GM19023 (cell line): ENCODE results near the gene CRIM1.
"Not testable (repeated sequence)": the region's sequence is repeated elsewhere in the genome, so short reads cannot be mapped to it uniquely, and the experiment has no call there.

Experiments used
- ATAC-seq: cut with Tn5 transposase; IDR thresholded peaks from one replicate; pipeline ENCODE4 v1.9.1; 2021; ENCODE audit warnings: mild to moderate bottlenecking, moderate library complexity; ENCODE audit not compliant: unreplicated experiment

CRIM1 gene

GRCh38 chr2:36355151-36355889, at the start of gene CRIM1:
Gene CRIM1, plus strand, starts transcription at chr2:36355778. Its CDS starts 515 bp downstream, at chr2:36356293.
- ATAC-seq, result peak; percentile 45

GRCh38 chr2:36307441-36307840, 48.1 kb upstream of the CRIM1 start:
- ATAC-seq, result no peak

- ATAC-seq, result not testable (repeated sequence)
Measured at GRCh38 chr2:36310444-36310843, 45.1 kb upstream of the CRIM1 start.

GRCh38 chr2:36318547-36318946, 37.0 kb upstream of the CRIM1 start:
- ATAC-seq, result no peak

GRCh38 chr2:36322108-36322507, 33.5 kb upstream of the CRIM1 start:
- no peak for ATAC-seq

GRCh38 chr2:36326286-36326685, 29.3 kb upstream of the CRIM1 start:
- ATAC-seq, result no peak

- ATAC-seq, result no peak
Measured at GRCh38 chr2:36329251-36329650, 26.3 kb upstream of the CRIM1 start.

- no peak for ATAC-seq
Measured at GRCh38 chr2:36329746-36330472, 25.7 kb upstream of the CRIM1 start.

- no peak for ATAC-seq
Measured at GRCh38 chr2:36330473-36331395, 24.8 kb upstream of the CRIM1 start.

GRCh38 chr2:36333350-36334012, 22.1 kb upstream of the CRIM1 start:
- ATAC-seq, result no peak

- ATAC-seq, result no peak
Measured at GRCh38 chr2:36335597-36335996, 20.0 kb upstream of the CRIM1 start.

- ATAC-seq, result no peak
Measured at GRCh38 chr2:36336321-36336720, 19.3 kb upstream of the CRIM1 start.

- peak; percentile 58 for ATAC-seq
Measured at GRCh38 chr2:36337354-36337753, 18.2 kb upstream of the CRIM1 start.

- ATAC-seq, result no peak
Measured at GRCh38 chr2:36338124-36338826, 17.3 kb upstream of the CRIM1 start.

GRCh38 chr2:36338827-36339145, 16.8 kb upstream of the CRIM1 start:
- no peak for ATAC-seq

- no peak for ATAC-seq
Measured at GRCh38 chr2:36339607-36340218, 15.9 kb upstream of the CRIM1 start.

- ATAC-seq, result no peak
Measured at GRCh38 chr2:36343606-36344005, 12.0 kb upstream of the CRIM1 start.

GRCh38 chr2:36348721-36349120, 6.9 kb upstream of the CRIM1 start:
- no peak for ATAC-seq

GRCh38 chr2:36351291-36351690, 4.3 kb upstream of the CRIM1 start:
- ATAC-seq, result no peak
